ENCODE data around the gene RFC4. TPM values are rescaled to one million over a fixed set of nuclear protein-coding genes. Genes with fewer than 3 reads are reported as not detected.

Gene RFC4
- total and polyA plus RNA-seq, 2 of the 13 experiments (the other 11 are each of a cell fraction or from before 2014, with no cell fraction given): 18.5 to 103 TPM

DNA sequence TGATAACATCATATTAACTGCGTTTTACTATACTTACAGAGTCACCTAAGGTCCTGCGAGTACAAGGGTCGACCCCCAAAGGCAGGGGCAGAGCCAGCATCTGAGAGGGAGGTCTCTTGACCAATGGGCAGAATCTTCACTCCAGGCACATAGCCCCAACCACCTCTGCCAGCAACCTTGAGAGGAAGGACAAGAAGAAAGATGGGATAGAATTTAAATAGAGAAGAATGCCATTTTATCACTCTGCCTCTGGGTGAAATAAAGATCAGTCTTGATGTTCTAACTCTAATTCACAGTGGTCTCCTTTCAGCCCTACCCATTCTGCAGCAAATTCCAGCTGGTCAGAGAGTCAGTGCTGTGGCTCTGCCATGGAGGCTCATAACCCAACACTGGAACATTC, 62.6 kb downstream of the RFC4 start (continued):
- TF ChIP-seq FOXO4 (CRISPR knock-in tag; conservative IDR thresholded peaks at IDR 0.05) (no peak), SMAD1 (CRISPR knock-in tag; IDR thresholded peaks at IDR 0.05; ENCODE audit: borderline replicate concordance, low read depth) (no peak), POLR2G (IDR thresholded peaks at IDR 0.05; ENCODE audit: low read depth, low read length) (no peak), ZNF251 (CRISPR knock-in tag; IDR thresholded peaks at IDR 0.05) (no peak), SMAD3 (CRISPR knock-in tag; IDR thresholded peaks at IDR 0.05) (no peak), ZNF709 (CRISPR knock-in tag; IDR thresholded peaks at IDR 0.05) (no peak), SALL1 (CRISPR knock-in tag; IDR thresholded peaks at IDR 0.05) (peak; percentile 45; the same call in 1 of the 2 replicates), YEATS2 (CRISPR knock-in tag; IDR thresholded peaks at IDR 0.05; ENCODE audit: borderline replicate concordance) (no peak)

GRCh38 chr3:186742618-186743380, 63.5 kb downstream of the RFC4 start:
- H3K27me3 ChIP-seq (ENCODE audit: control insufficient read depth in 1 of 2, insufficient read depth in 2 of 2, low read length in 2 of 2): no peaks in the 10 kb centered on the region
- intact Hi-C loops (cut with micrococcal nuclease; ENCODE audit: unreplicated experiment) (no loop called here), in situ Hi-C loops (cut with HindIII; ENCODE audit: extremely low pct_ligation_motif_present, low pct_unique_long_range_greater_than_20kb) (no loop called here)
- H3K4me3 ChIP-seq (replicated peaks in 1 of 3; ENCODE audit: insufficient read depth in 1 of 3, low read depth in 2 of 3, low read length in 3 of 3): peak overlapping the region in 2 of 3 experiments; percentile 4 to 41; a peak in 2 of 6 replicates
- peak; percentile 67 for ATAC-seq
- DNase-seq (ENCODE audit: low spot score): peak; percentile 80
- no peaks in the 10 kb centered on the region for H3K36me3 ChIP-seq (replicated peaks in 1 of 2; ENCODE audit: control insufficient read depth in 1 of 2, insufficient read depth in 2 of 2, low read length in 2 of 2)
- whole genome bisulfite sequencing (ENCODE audit: low lambda C conversion rate): 19% methylated on average over 7 of the region's 7 CpGs
- no peak overlapping the region for H2AFZ ChIP-seq (ENCODE audit: low read length)
- peak; percentile 4 for FAIRE-seq
- H3K4me1 ChIP-seq (ENCODE audit: insufficient read depth, low read length): peaks cover 58% of the 10 kb centered on the region
- H3K9me3 ChIP-seq (ENCODE audit: low read length): no peaks in the 10 kb centered on the region
- no TSS peak for BruUV-seq (replicated peaks)
- H4K20me1 ChIP-seq (ENCODE audit: insufficient read depth, low read length): no peaks in the 10 kb centered on the region
- H3K9ac ChIP-seq (ENCODE audit: insufficient read depth, low read depth, low read length): no peak overlapping the region
- peak overlapping the region; percentile 70 for H3K4me2 ChIP-seq (ENCODE audit: low read depth, low read length)
- H3K79me2 ChIP-seq (ENCODE audit: insufficient read depth, low read length): no peaks in the 10 kb centered on the region
- CTCF ChIA-PET (ENCODE audit: low intra/inter-chr PET ratio, low total read pairs): no interaction called here
- POLR2A ChIA-PET: interaction anchor here (0.6 to 2.1 kb wide), 7 partner anchors 11 to 153 kb away, joined by 3 to 9 read pairs (median 3); partner anchors contain the start of genes AHSG and EIF4A2
- H3K27ac ChIP-seq (ENCODE audit: extremely low read length, insufficient read depth, low read length): peak overlapping the region; percentile 71
- peak; percentile 82; the same call in 1 of the 2 replicates for TF ChIP-seq MIXL1 (CRISPR knock-in tag; IDR thresholded peaks at IDR 0.05)
- TF ChIP-seq, protein P1, sequence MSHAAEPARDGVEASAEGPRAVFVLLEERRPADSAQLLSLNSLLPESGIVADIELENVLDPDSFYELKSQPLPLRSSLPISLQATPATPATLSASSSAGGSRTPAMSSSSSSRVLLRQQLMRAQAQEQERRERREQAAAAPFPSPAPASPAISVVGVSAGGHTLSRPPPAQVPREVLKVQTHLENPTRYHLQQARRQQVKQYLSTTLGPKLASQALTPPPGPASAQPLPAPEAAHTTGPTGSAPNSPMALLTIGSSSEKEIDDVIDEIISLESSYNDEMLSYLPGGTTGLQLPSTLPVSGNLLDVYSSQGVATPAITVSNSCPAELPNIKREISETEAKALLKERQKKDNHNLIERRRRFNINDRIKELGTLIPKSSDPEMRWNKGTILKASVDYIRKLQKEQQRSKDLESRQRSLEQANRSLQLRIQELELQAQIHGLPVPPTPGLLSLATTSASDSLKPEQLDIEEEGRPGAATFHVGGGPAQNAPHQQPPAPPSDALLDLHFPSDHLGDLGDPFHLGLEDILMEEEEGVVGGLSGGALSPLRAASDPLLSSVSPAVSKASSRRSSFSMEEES (CRISPR knock-in tag; IDR thresholded peaks at IDR 0.05): peak; percentile 28; the same call in 1 of the 2 replicates
- peak; percentile 55 for TF ChIP-seq CREM (IDR thresholded peaks at IDR 0.05)
- TF ChIP-seq CREM (CRISPR knock-in tag; IDR thresholded peaks at IDR 0.05): no peak
- TF ChIP-seq FOXA1 (IDR thresholded peaks at IDR 0.05): no peak
- peak; percentile 83 for TF ChIP-seq FOXA1 (CRISPR knock-in tag; IDR thresholded peaks at IDR 0.05)
- TF ChIP-seq, protein P2, sequence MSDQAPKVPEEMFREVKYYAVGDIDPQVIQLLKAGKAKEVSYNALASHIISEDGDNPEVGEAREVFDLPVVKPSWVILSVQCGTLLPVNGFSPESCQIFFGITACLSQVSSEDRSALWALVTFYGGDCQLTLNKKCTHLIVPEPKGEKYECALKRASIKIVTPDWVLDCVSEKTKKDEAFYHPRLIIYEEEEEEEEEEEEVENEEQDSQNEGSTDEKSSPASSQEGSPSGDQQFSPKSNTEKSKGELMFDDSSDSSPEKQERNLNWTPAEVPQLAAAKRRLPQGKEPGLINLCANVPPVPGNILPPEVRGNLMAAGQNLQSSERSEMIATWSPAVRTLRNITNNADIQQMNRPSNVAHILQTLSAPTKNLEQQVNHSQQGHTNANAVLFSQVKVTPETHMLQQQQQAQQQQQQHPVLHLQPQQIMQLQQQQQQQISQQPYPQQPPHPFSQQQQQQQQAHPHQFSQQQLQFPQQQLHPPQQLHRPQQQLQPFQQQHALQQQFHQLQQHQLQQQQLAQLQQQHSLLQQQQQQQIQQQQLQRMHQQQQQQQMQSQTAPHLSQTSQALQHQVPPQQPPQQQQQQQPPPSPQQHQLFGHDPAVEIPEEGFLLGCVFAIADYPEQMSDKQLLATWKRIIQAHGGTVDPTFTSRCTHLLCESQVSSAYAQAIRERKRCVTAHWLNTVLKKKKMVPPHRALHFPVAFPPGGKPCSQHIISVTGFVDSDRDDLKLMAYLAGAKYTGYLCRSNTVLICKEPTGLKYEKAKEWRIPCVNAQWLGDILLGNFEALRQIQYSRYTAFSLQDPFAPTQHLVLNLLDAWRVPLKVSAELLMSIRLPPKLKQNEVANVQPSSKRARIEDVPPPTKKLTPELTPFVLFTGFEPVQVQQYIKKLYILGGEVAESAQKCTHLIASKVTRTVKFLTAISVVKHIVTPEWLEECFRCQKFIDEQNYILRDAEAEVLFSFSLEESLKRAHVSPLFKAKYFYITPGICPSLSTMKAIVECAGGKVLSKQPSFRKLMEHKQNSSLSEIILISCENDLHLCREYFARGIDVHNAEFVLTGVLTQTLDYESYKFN (CRISPR knock-in tag; conservative IDR thresholded peaks at IDR 0.05): peak; percentile 86
- TF ChIP-seq, protein P3, sequence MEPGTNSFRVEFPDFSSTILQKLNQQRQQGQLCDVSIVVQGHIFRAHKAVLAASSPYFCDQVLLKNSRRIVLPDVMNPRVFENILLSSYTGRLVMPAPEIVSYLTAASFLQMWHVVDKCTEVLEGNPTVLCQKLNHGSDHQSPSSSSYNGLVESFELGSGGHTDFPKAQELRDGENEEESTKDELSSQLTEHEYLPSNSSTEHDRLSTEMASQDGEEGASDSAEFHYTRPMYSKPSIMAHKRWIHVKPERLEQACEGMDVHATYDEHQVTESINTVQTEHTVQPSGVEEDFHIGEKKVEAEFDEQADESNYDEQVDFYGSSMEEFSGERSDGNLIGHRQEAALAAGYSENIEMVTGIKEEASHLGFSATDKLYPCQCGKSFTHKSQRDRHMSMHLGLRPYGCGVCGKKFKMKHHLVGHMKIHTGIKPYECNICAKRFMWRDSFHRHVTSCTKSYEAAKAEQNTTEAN (CRISPR knock-in tag; conservative IDR thresholded peaks at IDR 0.05): 0 out of 2 replicates have a peak, but pooled peaks have one; percentile 28

Measured in HepG2 (cell line).